MCF 10A (cell line): Measurements from ENCODE around the gene PFKFB2. TPM values are rescaled to one million over a fixed set of nuclear protein-coding genes. Genes with fewer than 3 reads are reported as not detected.

ENCODE experiments used
- BruUV-seq: library from RNA; stranded (reverse); fragments of 400-500 nt; replicated peaks from 2 replicates; lab custom pipeline; 2021; lab: Mats Ljungman, UMichigan
- CTCF ChIA-PET: fragments of 300-600 bp; sonication (Branson Sonifier 250); formaldehyde crosslinking; extraction: SDS; loops from one replicate; lab custom pipeline; 2021; ENCODE audit warnings: antibody characterized with exemption, inconsistent platforms; lab: Yijun Ruan, JAX
- POLR2A ChIA-PET: fragments of 300-600, 350-650 bp; sonication (Branson Sonifier 250); formaldehyde crosslinking; extraction: SDS; loops from one replicate; lab custom pipeline; 2020; ENCODE audit warnings: antibody characterized with exemption, inconsistent platforms; lab: Yijun Ruan, JAX
- DNase-seq: peaks from one replicate; pipeline ENCODE4 v3.0.0-alpha.2; 2018; ENCODE audit not compliant: unreplicated experiment
- H3K27ac Mint-ChIP-seq: one replicate; pipeline ENCODE4 v1.8.0; 2022; ENCODE audit warnings: mild to moderate bottlenecking, low read depth, mixed read lengths; ENCODE audit not compliant: unreplicated experiment
- H3K27me3 Mint-ChIP-seq: one replicate; pipeline ENCODE4 v1.8.0; 2022; ENCODE audit warnings: mixed read lengths; ENCODE audit not compliant: insufficient read depth, unreplicated experiment
- H3K36me3 Mint-ChIP-seq: one replicate; pipeline ENCODE4 v1.8.0; 2022; ENCODE audit warnings: mild to moderate bottlenecking, moderate library complexity, mixed read lengths; ENCODE audit not compliant: insufficient read depth, unreplicated experiment
- H3K4me1 Mint-ChIP-seq: one replicate; pipeline ENCODE4 v1.8.0; 2022; ENCODE audit warnings: mixed read lengths; ENCODE audit not compliant: insufficient read depth, unreplicated experiment
- H3K4me3 Mint-ChIP-seq: one replicate; pipeline ENCODE4 v1.8.0; 2022; ENCODE audit warnings: mild to moderate bottlenecking, moderate library complexity, mixed read lengths; ENCODE audit not compliant: unreplicated experiment
- H3K9me3 Mint-ChIP-seq: one replicate; pipeline ENCODE4 v1.8.0; 2022; ENCODE audit warnings: mixed read lengths; ENCODE audit not compliant: unreplicated experiment
- intact Hi-C: fragments of 100-400 bp; cut with micrococcal nuclease; formaldehyde crosslinking; loops from 2 replicates; pipeline ENCODE4 v1.14.1; 2022
- total RNA-seq: library from RNA; stranded (reverse); gene quantifications from 2 replicates; pipeline ENCODE4 v1.2.3, GENCODE V29; 2022
- TF ChIP-seq, protein P1 (sequence below): fragments of 200-600 bp; IDR thresholded peaks from one replicate; pipeline ENCODE4 v1.8.0; 2022; ENCODE audit warnings: antibody characterized with exemption, mild to moderate bottlenecking; ENCODE audit not compliant: unreplicated experiment

Gene PFKFB2
- total RNA-seq, 1 experiment from 2014 or later, result 21.1 TPM

DNA sequence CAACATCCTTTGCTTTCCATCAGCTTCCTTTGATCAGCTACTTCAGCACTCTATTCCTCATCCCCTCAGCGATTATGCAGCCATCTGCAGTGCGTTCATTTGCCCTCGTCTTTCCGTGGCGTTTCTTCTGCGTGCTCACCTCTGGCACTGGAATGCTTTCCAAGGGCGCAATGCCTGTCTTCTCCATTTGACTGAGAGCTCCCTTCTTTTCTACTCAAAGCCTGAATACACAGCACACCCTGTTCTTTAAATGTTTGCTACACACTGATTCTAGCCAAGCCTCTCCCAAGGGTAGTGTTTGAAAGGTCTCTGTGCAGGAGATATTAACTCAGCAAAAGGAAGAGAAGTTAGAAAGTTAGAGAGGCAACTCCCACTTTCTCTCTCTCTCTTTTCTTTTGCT is 43.1 kb upstream of the PFKFB2 start:
- BruUV-seq, result no TSS peak
- Mint-ChIP-seq H3K36me3 (no peaks in the 10 kb centered on the region), H3K27me3 (no peaks in the 10 kb centered on the region), H3K4me3 (no peak overlapping the region), H3K4me1 (peaks cover 28% of the 10 kb centered on the region), H3K27ac (no peak overlapping the region), H3K9me3 (peaks cover 7% of the 10 kb centered on the region)
- ChIA-PET POLR2A (interaction anchor here (0.8 to 27.1 kb wide), 6 partner anchors 7 to 60 kb away, joined by 3 to 936 read pairs (median 7); partner anchors contain the start of genes C1orf116 and PFKFB2), CTCF (interaction anchor here (0.6 to 11.4 kb wide), 3 partner anchors 16 to 490 kb away, joined by 3 to 280 read pairs (median 3); partner anchors contain the start of gene C1orf116)
- no peak for DNase-seq
- intact Hi-C loops, result no loop called here
- TF ChIP-seq, protein P1, sequence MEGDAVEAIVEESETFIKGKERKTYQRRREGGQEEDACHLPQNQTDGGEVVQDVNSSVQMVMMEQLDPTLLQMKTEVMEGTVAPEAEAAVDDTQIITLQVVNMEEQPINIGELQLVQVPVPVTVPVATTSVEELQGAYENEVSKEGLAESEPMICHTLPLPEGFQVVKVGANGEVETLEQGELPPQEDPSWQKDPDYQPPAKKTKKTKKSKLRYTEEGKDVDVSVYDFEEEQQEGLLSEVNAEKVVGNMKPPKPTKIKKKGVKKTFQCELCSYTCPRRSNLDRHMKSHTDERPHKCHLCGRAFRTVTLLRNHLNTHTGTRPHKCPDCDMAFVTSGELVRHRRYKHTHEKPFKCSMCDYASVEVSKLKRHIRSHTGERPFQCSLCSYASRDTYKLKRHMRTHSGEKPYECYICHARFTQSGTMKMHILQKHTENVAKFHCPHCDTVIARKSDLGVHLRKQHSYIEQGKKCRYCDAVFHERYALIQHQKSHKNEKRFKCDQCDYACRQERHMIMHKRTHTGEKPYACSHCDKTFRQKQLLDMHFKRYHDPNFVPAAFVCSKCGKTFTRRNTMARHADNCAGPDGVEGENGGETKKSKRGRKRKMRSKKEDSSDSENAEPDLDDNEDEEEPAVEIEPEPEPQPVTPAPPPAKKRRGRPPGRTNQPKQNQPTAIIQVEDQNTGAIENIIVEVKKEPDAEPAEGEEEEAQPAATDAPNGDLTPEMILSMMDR, result no peak

DNA sequence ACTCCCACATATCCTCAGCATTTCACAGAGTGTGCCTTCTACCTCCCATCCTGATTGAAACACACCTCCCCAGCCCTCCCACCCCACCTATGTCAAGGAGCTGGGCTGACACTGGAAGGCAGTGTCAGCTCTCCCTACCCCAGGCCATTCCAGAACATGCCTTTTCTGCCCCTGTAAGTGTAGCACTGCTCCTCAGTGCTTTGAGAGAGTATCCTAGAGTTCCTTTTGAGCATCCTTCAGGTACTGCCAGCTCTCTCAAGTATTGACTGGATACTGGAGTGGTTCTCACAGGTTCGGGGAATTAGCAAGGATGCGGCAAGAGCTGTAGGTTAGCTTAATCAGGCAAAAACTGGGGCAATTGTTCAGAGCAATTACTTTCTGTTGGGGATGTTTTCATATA is 42.3 kb upstream of the PFKFB2 start:
- no peaks in the 10 kb centered on the region for H3K36me3 Mint-ChIP-seq
- H3K27ac Mint-ChIP-seq, result no peak overlapping the region
- intact Hi-C loops, result no loop called here
- CTCF ChIA-PET, result interaction anchor here (1.2 to 11.4 kb wide), 2 partner anchors 15 to 28 kb away, joined by 4 to 280 read pairs; partner anchors contain the start of gene C1orf116
- H3K9me3 Mint-ChIP-seq, result peaks cover 7% of the 10 kb centered on the region
- POLR2A ChIA-PET, result interaction anchor here (0.7 to 27.1 kb wide), 5 partner anchors 8 to 42 kb away, joined by 3 to 936 read pairs (median 8); partner anchors contain the start of genes C1orf116 and PFKFB2
- BruUV-seq, result no TSS peak
- H3K4me1 Mint-ChIP-seq, result peaks cover 23% of the 10 kb centered on the region
- DNase-seq, result no peak
- no peak overlapping the region for H3K4me3 Mint-ChIP-seq
- no peaks in the 10 kb centered on the region for H3K27me3 Mint-ChIP-seq
- TF ChIP-seq, protein P1, result no peak

DNA sequence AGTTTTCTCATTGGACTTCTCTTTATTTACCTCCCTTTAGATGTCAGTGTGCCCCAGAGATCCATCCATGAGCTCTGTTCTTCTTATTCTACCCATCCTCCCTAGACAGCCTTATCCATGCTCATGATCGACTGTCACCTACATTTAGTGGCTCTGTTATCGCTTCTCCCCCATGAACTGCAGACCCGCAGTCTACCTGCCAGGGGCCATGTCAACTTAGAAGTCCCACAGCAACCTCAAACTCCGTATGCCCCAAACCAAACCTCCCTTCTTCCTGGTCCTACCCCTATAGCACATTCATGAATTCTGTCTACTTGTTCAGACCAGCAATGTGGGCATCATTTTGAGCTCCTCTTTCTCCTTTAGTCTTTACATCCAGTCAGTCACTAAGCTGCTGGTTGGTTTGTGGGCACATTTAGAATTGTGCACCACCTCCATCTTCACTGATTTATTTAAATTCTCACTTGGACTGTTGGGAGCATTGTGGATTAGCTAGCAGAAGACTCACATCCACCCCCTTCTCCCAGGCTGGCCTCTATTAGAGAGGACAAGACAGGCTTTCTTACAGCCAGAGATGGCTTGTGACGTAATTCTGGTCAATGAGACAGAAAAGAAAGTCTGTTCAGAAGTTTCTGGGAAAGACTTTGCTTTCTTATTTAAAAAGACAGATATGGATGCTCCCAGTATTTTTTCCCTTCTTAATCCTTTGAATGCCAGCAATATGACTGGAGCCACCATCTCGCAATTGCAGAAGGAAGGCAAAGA is 39.6 kb upstream of the PFKFB2 start:
- Mint-ChIP-seq H3K4me3 (no peak overlapping the region), H3K36me3 (no peaks in the 10 kb centered on the region), H3K4me1 (peaks cover 15% of the 10 kb centered on the region), H3K27ac (no peak overlapping the region), H3K27me3 (no peaks in the 10 kb centered on the region), H3K9me3 (no peaks in the 10 kb centered on the region)
- DNase-seq, result no peak
- POLR2A ChIA-PET, result interaction anchor here (0.6 to 27.1 kb wide), 5 partner anchors 9 to 101 kb away, joined by 3 to 936 read pairs (median 10); partner anchors contain the start of genes C1orf116 and PFKFB2
- TF ChIP-seq, protein P1, result no peak
- BruUV-seq, result no TSS peak
- intact Hi-C loops, result no loop called here
- CTCF ChIA-PET, result interaction anchor here (0.9 to 11.4 kb wide), 7 partner anchors 8 to 202 kb away, joined by 3 to 280 read pairs (median 4); partner anchors contain the start of gene C1orf116

DNA sequence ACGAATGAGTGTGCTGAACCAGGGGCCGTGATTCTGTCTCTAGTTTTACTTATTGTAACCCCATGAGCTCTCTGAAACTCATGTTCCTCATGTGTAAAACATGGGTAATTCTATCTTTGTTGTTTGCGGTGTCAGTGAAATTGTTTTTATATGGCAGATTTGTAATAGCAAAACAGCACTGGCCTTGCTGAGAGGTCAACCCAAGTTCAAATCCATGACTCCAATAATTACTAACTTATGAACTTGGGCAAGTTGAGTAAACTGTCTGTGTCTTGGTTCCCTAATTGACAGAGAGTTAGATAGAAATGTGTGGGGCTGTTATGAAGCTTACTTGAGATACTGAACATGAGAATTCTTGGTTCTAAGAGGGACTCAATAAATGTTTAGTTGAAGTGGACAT is 38.3 kb upstream of the PFKFB2 start:
- no peak for DNase-seq
- TF ChIP-seq, protein P1, result no peak
- no peaks in the 10 kb centered on the region for H3K9me3 Mint-ChIP-seq
- ChIA-PET POLR2A (interaction anchor here (0.8 to 27.1 kb wide), 9 partner anchors 7 to 340 kb away, joined by 3 to 936 read pairs (median 6); partner anchors contain the start of genes C1orf116 and PFKFB2), CTCF (interaction anchor here (0.6 to 3.4 kb wide), 7 partner anchors 10 to 340 kb away, joined by 3 to 31 read pairs (median 4); no protein-coding TSS in a partner anchor)
- no peak overlapping the region for H3K27ac Mint-ChIP-seq
- BruUV-seq, result no TSS peak
- intact Hi-C loops, result no loop called here
- no peaks in the 10 kb centered on the region for H3K27me3 Mint-ChIP-seq
- no peaks in the 10 kb centered on the region for H3K36me3 Mint-ChIP-seq
- peaks cover 27% of the 10 kb centered on the region for H3K4me1 Mint-ChIP-seq
- H3K4me3 Mint-ChIP-seq, result no peak overlapping the region
